ENCODE data around the gene FGF23. TPM values are rescaled to one million over a fixed set of nuclear protein-coding genes. Genes with fewer than 3 reads are reported as not detected.
A peak's percentile ranks its signal among the peaks of the same experiment; 100 is the strongest.

Gene FGF23
- total RNA-seq, 3 donors from 2014 or later (not counting 1 experiment from before 2014, with no cell fraction given), result not detected

DNA sequence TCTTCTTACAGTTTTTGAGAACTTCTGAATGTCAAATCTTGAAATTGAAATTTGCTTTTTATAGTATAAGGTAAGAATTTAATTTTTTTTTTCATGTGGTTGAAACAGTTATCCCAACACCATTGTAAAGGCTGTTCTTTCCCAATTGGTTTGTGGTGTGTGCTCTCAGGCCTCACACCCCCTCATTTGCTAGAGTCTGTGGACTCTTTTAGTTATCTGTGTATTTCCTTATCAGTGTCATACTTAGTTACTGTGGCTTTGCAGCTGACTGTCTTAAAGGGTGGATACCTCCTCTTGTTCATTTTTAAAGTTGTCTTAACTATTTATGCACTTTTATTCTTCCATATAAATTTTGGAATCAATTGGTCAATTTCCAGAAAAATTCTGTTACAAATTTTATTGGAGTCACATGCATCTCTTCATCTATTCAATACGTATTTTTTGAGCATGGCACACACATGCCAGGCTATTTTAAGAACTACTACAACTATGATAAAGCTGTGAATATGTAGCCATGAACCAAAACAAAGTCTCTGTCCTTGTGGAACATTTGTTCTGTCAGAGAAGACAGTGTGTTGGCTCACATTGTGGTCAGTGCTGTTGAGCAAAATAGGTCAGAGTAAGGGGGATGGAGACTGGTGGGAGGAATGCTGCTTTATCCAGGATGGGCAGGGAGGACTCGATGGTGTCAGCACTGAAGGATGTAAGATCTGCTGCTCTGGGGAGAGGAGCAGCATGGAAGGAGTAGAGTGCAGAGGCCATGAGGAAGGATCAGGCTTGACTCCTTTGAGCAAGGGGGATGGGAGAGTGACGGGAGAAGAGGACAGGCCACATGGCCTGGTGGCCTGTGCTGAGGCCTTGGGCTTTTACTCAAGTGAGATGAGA lies 24.1 kb downstream of the FGF23 start:
- Mint-ChIP-seq H3K4me3 (no peak overlapping the region), H3K36me3 (peaks cover 9% of the 10 kb centered on the region), H3K27ac (peak overlapping the region in 1 of 2 donors; percentile 9), H3K4me1 (peaks cover 0 to 14% of the 10 kb centered on the region in 2 donors), H3K9me3 (no peaks in the 10 kb centered on the region), H3K27me3 (ENCODE audit: low read depth in 2 of 2) (no peaks in the 10 kb centered on the region)
- TF ChIP-seq, protein P1, sequence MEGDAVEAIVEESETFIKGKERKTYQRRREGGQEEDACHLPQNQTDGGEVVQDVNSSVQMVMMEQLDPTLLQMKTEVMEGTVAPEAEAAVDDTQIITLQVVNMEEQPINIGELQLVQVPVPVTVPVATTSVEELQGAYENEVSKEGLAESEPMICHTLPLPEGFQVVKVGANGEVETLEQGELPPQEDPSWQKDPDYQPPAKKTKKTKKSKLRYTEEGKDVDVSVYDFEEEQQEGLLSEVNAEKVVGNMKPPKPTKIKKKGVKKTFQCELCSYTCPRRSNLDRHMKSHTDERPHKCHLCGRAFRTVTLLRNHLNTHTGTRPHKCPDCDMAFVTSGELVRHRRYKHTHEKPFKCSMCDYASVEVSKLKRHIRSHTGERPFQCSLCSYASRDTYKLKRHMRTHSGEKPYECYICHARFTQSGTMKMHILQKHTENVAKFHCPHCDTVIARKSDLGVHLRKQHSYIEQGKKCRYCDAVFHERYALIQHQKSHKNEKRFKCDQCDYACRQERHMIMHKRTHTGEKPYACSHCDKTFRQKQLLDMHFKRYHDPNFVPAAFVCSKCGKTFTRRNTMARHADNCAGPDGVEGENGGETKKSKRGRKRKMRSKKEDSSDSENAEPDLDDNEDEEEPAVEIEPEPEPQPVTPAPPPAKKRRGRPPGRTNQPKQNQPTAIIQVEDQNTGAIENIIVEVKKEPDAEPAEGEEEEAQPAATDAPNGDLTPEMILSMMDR (IDR thresholded peaks at IDR 0.05), result no peak
- ATAC-seq (no peak), DNase-seq (no peak)
- WGBS (ENCODE audit: insufficient coverage), result 92% methylated on average over 3 of the region's 3 CpGs
- H3K4me3 ChIP-seq (ENCODE audit: low read length), result no peak overlapping the region
- H3K9me3 ChIP-seq (ENCODE audit: control insufficient read depth, insufficient read depth, low read length), result no peaks in the 10 kb centered on the region
- intact Hi-C loops (cut with micrococcal nuclease), result no loop called here
- H3K27ac ChIP-seq (ENCODE audit: low read length), result no peak overlapping the region
- no peaks in the 10 kb centered on the region for H3K27me3 ChIP-seq (ENCODE audit: control insufficient read depth, insufficient read depth, low read length)
- H3K4me1 ChIP-seq (ENCODE audit: control insufficient read depth, insufficient read depth, low read length), result no peaks in the 10 kb centered on the region
- H3K36me3 ChIP-seq (ENCODE audit: control insufficient read depth, insufficient read depth, low read length), result peaks cover 16% of the 10 kb centered on the region

DNA sequence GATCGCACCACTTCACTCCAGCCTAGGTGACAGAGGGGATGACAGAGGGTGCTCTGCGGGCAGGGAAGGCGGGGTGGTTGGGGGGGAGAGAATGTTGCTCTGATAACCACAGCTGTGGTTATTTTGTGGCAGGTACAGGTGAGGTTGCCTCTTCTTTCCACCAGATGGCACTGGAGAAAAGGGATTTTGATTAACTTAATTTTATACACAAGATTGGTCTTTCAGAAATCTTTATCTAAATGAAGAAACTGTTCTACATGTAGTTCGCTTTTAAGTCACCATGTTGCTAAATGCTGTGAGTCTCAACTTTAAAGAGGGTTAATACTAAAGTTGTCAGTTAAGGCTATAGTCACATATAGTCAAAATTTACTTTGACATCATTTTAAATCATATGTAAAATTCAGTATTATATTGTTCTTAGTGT lies 25.7 kb downstream of the FGF23 start:
- no peak overlapping the region for H3K27ac ChIP-seq (ENCODE audit: low read length)
- TF ChIP-seq, protein P1 (IDR thresholded peaks at IDR 0.05), result no peak
- Mint-ChIP-seq H3K27me3 (ENCODE audit: low read depth in 2 of 2) (no peaks in the 10 kb centered on the region), H3K9me3 (no peaks in the 10 kb centered on the region), H3K4me3 (no peak overlapping the region), H3K27ac (no peak overlapping the region), H3K36me3 (peaks cover 12% of the 10 kb centered on the region), H3K4me1 (peaks cover 0 to 14% of the 10 kb centered on the region in 2 donors)
- ATAC-seq, result peak; percentile 44 to 62 (median 46)
- H3K4me3 ChIP-seq (ENCODE audit: low read length), result no peak overlapping the region
- H3K27me3 ChIP-seq (ENCODE audit: control insufficient read depth, insufficient read depth, low read length), result no peaks in the 10 kb centered on the region
- 28% methylated on average over 3 of the region's 4 CpGs for WGBS (ENCODE audit: insufficient coverage)
- peak in 1 of 2 donors; percentile 74 for DNase-seq
- intact Hi-C loops (cut with micrococcal nuclease), result no loop called here
- H3K36me3 ChIP-seq (ENCODE audit: control insufficient read depth, insufficient read depth, low read length), result peaks cover 21% of the 10 kb centered on the region
- no peaks in the 10 kb centered on the region for H3K4me1 ChIP-seq (ENCODE audit: control insufficient read depth, insufficient read depth, low read length)
- no peaks in the 10 kb centered on the region for H3K9me3 ChIP-seq (ENCODE audit: control insufficient read depth, insufficient read depth, low read length)

DNA sequence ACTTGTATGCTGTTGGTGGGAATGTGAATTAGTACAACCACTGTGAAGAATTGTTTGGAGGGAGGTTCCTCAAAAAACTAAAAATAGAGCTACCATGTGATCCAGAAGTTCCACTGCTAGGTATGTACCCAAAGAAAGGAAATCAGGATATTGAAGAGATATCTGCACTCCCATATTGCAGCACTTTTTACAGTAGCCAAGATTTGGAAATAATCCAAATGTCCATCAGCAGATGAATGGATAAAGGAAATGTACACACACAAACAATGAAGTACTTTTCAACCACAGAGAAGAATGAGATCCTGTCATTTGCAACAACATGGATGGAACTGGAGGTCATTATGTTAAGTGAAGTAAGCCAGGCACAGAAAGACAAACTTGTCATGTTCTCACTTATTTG lies 32.6 kb downstream of the FGF23 start:
- H3K27me3 ChIP-seq (ENCODE audit: control insufficient read depth, insufficient read depth, low read length), result no peaks in the 10 kb centered on the region
- H3K36me3 Mint-ChIP-seq, result peaks cover 14% of the 10 kb centered on the region

More for the DNA sequence above, 32.6 kb downstream of the FGF23 start:
- peaks cover 2% of the 10 kb centered on the region in 2 donors for H3K9me3 Mint-ChIP-seq
- Histone ChIP-seq H3K9me3 (ENCODE audit: control insufficient read depth, insufficient read depth, low read length) (no peaks in the 10 kb centered on the region), H3K36me3 (ENCODE audit: control insufficient read depth, insufficient read depth, low read length) (peaks cover 12% of the 10 kb centered on the region), H3K4me1 (ENCODE audit: control insufficient read depth, insufficient read depth, low read length) (no peaks in the 10 kb centered on the region), H3K27ac (ENCODE audit: low read length) (no peak overlapping the region), H3K4me3 (ENCODE audit: low read length) (no peak overlapping the region)
- no peak for ATAC-seq
- no peaks in the 10 kb centered on the region for H3K27me3 Mint-ChIP-seq (ENCODE audit: low read depth in 2 of 2)
- intact Hi-C loops (cut with micrococcal nuclease), result no loop called here
- TF ChIP-seq, protein P1 (IDR thresholded peaks at IDR 0.05), result no peak
- H3K4me1 Mint-ChIP-seq, result no peaks in the 10 kb centered on the region
- H3K27ac Mint-ChIP-seq, result no peak overlapping the region
- H3K4me3 Mint-ChIP-seq, result no peak overlapping the region
- no peak for DNase-seq
